KMS-11 (cell line): ENCODE data around the gene NEK8.
A peak's percentile ranks its signal among the peaks of the same experiment; 100 is the strongest.

Source experiments
- H2AFZ ChIP-seq: fragments of 200-600 bp; sonication (generic); 2 replicates; pipeline ENCODE4 v1.6.1; 2016; ENCODE audit warnings: antibody characterized with exemption, mixed run types, low read depth
- H3K27ac ChIP-seq: fragments of 200-600 bp; sonication (generic); 2 replicates; pipeline ENCODE4 v1.6.1; 2016; ENCODE audit warnings: mild to moderate bottlenecking, mixed run types
- H3K27me3 ChIP-seq: fragments of 200-600 bp; sonication (generic); 2 replicates; pipeline ENCODE4 v1.6.1; 2017; ENCODE audit warnings: mild to moderate bottlenecking, low read depth, mixed run types, moderate library complexity; ENCODE audit not compliant: insufficient read depth
- H3K36me3 ChIP-seq: fragments of 200-600 bp; sonication (generic); 2 replicates; pipeline ENCODE4 v1.6.1; 2017; ENCODE audit warnings: mild to moderate bottlenecking, mixed run types; ENCODE audit not compliant: insufficient read depth
- H3K4me1 ChIP-seq: fragments of 200-600 bp; sonication (generic); 2 replicates; pipeline ENCODE4 v1.6.1; 2016; ENCODE audit warnings: mild to moderate bottlenecking, low read depth, mixed run types; ENCODE audit not compliant: poor library complexity, severe bottlenecking
- H3K4me2 ChIP-seq: fragments of 200-600 bp; sonication (generic); 2 replicates; pipeline ENCODE4 v1.7.0; 2016; ENCODE audit warnings: mild to moderate bottlenecking, mixed run types
- H3K4me3 ChIP-seq: fragments of 200-600 bp; sonication (generic); IDR thresholded peaks from 2 replicates; pipeline ENCODE4 v1.6.1; 2017; ENCODE audit warnings: low read depth, low read length, mixed read lengths; ENCODE audit not compliant: insufficient read depth
- H3K79me2 ChIP-seq: fragments of 200-600 bp; sonication (generic); 2 replicates; pipeline ENCODE4 v1.6.1; 2016; ENCODE audit warnings: low read depth, mixed run types; ENCODE audit not compliant: insufficient read depth
- H3K9ac ChIP-seq: fragments of 200-600 bp; sonication (generic); 2 replicates; pipeline ENCODE4 v1.6.1; 2016; ENCODE audit warnings: mild to moderate bottlenecking, mixed run types
- H4K20me1 ChIP-seq: fragments of 200-600 bp; sonication (generic); 2 replicates; pipeline ENCODE4 v1.6.1; 2016; ENCODE audit warnings: mild to moderate bottlenecking, mixed run types; ENCODE audit not compliant: insufficient read depth
- TF ChIP-seq, protein P1 (sequence below): fragments of 200-600 bp; sonication (generic); conservative IDR thresholded peaks from 2 replicates; pipeline ENCODE4 v1.6.1; 2017; ENCODE audit warnings: low read depth, mild to moderate bottlenecking, antibody characterized with exemption, low read length, moderate library complexity, mixed read lengths

The NEK8 gene

DNA sequence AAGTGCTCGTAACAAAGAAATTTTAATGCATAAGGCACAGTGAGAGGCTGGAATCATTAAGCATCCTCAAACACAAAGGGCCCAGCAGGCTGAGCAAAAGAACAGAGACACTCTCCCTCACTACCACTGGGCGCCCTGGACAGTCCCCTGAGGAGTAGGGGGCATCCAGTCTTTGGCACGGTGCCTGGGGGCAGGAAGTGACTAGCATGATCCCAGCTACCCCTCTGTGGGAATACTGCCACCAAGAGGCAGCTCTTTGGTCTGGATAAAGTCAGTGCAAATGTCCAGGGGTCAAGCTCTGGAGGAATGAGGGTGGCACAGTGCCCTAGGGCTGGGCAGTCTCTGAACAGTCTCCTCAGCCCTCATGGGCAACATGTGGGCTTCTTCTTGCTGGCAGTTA, 14.3 kb upstream of the NEK8 start:
- H3K4me2 ChIP-seq = no peak overlapping the region
- TF ChIP-seq, protein P1, sequence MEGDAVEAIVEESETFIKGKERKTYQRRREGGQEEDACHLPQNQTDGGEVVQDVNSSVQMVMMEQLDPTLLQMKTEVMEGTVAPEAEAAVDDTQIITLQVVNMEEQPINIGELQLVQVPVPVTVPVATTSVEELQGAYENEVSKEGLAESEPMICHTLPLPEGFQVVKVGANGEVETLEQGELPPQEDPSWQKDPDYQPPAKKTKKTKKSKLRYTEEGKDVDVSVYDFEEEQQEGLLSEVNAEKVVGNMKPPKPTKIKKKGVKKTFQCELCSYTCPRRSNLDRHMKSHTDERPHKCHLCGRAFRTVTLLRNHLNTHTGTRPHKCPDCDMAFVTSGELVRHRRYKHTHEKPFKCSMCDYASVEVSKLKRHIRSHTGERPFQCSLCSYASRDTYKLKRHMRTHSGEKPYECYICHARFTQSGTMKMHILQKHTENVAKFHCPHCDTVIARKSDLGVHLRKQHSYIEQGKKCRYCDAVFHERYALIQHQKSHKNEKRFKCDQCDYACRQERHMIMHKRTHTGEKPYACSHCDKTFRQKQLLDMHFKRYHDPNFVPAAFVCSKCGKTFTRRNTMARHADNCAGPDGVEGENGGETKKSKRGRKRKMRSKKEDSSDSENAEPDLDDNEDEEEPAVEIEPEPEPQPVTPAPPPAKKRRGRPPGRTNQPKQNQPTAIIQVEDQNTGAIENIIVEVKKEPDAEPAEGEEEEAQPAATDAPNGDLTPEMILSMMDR = no peak
- peaks cover 24% of the 10 kb centered on the region for H3K27me3 ChIP-seq
- H3K4me1 ChIP-seq = peaks cover 7% of the 10 kb centered on the region
- no peak overlapping the region for H3K9ac ChIP-seq
- H4K20me1 ChIP-seq = no peaks in the 10 kb centered on the region
- no peak overlapping the region for H3K4me3 ChIP-seq
- no peaks in the 10 kb centered on the region for H3K36me3 ChIP-seq
- no peaks in the 10 kb centered on the region; the same call in 1 of the 2 replicates for H3K79me2 ChIP-seq
- H2AFZ ChIP-seq = no peak overlapping the region
- no peak overlapping the region for H3K27ac ChIP-seq

DNA sequence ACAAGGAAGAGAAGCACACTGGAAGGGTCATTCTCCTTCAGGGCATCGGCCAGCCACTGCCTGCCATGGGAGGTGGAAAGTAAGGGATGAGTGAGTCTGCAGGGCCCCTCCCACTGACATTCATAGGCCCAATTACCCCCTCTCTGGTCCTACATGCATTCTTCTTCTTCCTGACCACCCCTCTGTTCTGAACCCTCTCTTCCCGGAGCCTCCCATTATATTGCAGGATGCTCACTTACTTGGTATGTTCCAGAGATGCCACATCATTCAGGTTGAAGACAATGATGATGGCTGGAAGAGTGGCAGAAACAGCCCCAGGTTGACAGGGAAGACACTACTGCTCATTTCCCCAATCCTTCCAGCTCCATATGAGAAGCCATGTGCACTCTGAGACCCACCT, 13.4 kb upstream of the NEK8 start:
- no peak overlapping the region for H3K4me3 ChIP-seq
- peaks cover 24% of the 10 kb centered on the region for H3K27me3 ChIP-seq
- H3K27ac ChIP-seq = no peak overlapping the region
- no peaks in the 10 kb centered on the region for H3K36me3 ChIP-seq
- no peak overlapping the region for H2AFZ ChIP-seq
- peaks cover 4% of the 10 kb centered on the region for H3K79me2 ChIP-seq
- TF ChIP-seq, protein P1 = no peak
- no peak overlapping the region for H3K4me2 ChIP-seq
- no peak overlapping the region for H3K9ac ChIP-seq
- H4K20me1 ChIP-seq = no peaks in the 10 kb centered on the region
- H3K4me1 ChIP-seq = peaks cover 7% of the 10 kb centered on the region

DNA sequence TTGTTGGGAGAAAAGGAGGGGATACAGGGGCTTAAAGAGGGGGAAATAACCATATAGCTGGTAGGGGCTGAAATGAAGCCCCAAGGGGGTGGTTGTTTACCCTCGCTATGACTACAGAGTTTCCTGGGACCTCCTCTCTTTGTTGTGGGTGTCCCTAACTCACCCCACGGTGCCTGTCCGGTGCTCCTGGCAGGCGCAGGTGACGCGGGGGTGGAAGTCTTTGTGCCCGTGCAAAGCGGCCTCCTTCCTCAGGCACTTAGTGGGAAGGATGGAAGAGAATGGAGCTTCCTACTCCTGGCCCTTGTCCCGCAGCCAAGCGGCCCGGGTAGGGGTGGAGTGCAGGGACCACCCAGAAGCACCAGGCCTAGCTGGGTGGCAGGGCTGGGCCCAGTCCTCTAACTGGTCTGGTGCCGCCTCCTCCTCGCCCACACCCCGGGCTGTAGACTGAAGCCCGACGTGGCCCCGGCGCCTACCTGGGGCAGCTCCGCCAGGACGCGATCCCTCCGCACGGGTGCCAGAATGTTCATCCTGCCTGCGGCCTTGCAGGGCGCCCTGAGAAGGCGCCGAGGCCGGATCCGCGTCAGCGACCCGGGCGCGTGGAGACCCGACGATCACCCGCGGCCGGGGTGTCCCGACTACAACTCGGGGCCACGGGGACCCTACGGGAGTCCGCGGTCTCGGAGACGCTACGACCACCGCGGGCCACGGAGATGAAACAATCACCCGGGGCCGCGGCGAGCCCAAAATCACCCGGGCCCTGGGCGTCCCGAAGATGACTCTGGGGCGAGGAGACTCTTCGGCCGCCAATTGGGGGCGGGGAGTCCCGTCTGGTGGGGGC, 11.6 kb upstream of the NEK8 start:
- Histone ChIP-seq H3K4me1 (peaks cover 16% of the 10 kb centered on the region), H2AFZ (no peak overlapping the region), H3K4me3 (no peak overlapping the region), H3K9ac (no peak overlapping the region), H3K27ac (no peak overlapping the region), H3K36me3 (peaks cover 11% of the 10 kb centered on the region; the same call in 1 of the 2 replicates), H3K79me2 (peaks cover 21% of the 10 kb centered on the region), H4K20me1 (0 out of 2 replicates have a peak, but pooled peaks cover 5% of the 10 kb centered on the region), H3K27me3 (peaks cover 24% of the 10 kb centered on the region), H3K4me2 (no peak overlapping the region)
- TF ChIP-seq, protein P1 = no peak

DNA sequence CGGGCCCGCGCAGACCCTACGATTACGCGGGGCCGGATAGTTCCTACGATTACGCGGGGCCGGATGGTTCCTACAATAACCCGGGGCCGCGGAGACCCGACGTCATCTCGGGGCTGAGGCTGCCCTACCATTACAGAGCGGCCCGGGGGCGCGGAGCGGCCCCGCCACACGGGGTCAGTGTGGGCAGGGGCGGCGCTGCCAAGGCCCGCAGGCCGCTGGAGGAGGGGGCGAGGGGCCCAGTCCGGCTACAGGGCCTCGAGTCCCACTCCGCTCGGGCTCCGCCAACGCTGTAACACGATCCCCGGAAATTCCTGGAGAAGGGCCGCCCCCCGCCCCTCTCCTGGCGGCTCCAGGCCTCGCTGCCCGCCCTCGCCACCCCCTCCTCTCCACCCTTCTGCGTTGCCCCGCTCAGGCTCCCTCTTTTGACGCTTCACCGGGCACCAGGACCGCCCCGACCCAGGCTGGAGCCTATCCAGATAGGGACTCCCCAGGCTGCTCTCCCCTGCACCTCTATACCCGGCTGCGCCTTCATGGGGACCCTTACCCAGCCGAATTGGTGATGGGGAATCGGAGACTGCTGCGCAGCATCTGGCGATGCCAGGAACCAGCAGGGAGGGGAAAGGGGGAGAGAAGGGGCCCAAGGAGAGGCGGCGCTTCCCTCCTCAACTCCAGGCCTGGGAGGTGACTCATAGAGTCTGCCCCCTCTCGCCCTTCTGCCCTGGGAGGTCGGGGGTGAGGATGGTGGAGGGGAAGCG, 10.8 kb upstream of the NEK8 start, which contains the start of gene RAB34:
Gene RAB34 (minus strand): TSS at position 291 of the 755 bp plus-strand sequence. CDS start 602 bp downstream, outside the sequence.
- Histone ChIP-seq H3K36me3 (peaks cover 18% of the 10 kb centered on the region; the same call in 1 of the 2 replicates), H3K9ac (no peak within 1 kb of the TSS), H3K4me3 (no peak within 1 kb of the TSS), H4K20me1 (0 out of 2 replicates have a peak, but pooled peaks cover 5% of the 10 kb centered on the region), H3K79me2 (peaks cover 29% of the 10 kb centered on the region), H3K27ac (no peak within 1 kb of the TSS), H3K4me1 (peaks cover 24% of the 10 kb centered on the region), H3K4me2 (peak within 1 kb of the TSS; percentile 86; the same call in 1 of the 2 replicates), H3K27me3 (peaks cover 24% of the 10 kb centered on the region), H2AFZ (no peak within 1 kb of the TSS)
- TF ChIP-seq, protein P1 = no peak
